ENCODE measurements around the gene ATF7IP.

ATF7IP gene

GRCh38 chr12:14416658-14417057 lies 51.2 kb downstream of the ATF7IP start:
- no peak for TF ChIP-seq CTCF (IDR thresholded peaks at IDR 0.05; ENCODE audit: insufficient read depth, low read length, poor library complexity, severe bottlenecking)
- H3K4me3 ChIP-seq (replicated peaks; ENCODE audit: low read depth, low read length) = no peak overlapping the region
- no peaks in the 10 kb centered on the region for H3K27me3 ChIP-seq (replicated peaks; ENCODE audit: control insufficient read depth, insufficient read depth, low read length)
- H3K36me3 ChIP-seq (ENCODE audit: control insufficient read depth, insufficient read depth, low read length) = peaks cover 5% of the 10 kb centered on the region
- no peak for DNase-seq (ENCODE audit: extremely low read depth, insufficient read length)

GRCh38 chr12:14417715-14418114 lies 52.2 kb downstream of the ATF7IP start:
- DNase-seq (ENCODE audit: extremely low read depth, insufficient read length) = no peak

GRCh38 chr12:14418451-14418890 lies 53.0 kb downstream of the ATF7IP start:
- peaks cover 5% of the 10 kb centered on the region for H3K36me3 ChIP-seq (ENCODE audit: control insufficient read depth, insufficient read depth, low read length)
- no peak overlapping the region for H3K4me3 ChIP-seq (replicated peaks; ENCODE audit: low read depth, low read length)
- no peaks in the 10 kb centered on the region for H3K27me3 ChIP-seq (replicated peaks; ENCODE audit: control insufficient read depth, insufficient read depth, low read length)
- TF ChIP-seq CTCF (IDR thresholded peaks at IDR 0.05; ENCODE audit: insufficient read depth, low read length, poor library complexity, severe bottlenecking) = no peak
- DNase-seq (ENCODE audit: extremely low read depth, insufficient read length) = no peak

More at GRCh38 chr12:14417715-14418114, 52.2 kb downstream of the ATF7IP start:
- Histone ChIP-seq H3K36me3 (ENCODE audit: control insufficient read depth, insufficient read depth, low read length) (peaks cover 5% of the 10 kb centered on the region), H3K4me3 (replicated peaks; ENCODE audit: low read depth, low read length) (no peak overlapping the region), H3K27me3 (replicated peaks; ENCODE audit: control insufficient read depth, insufficient read depth, low read length) (no peaks in the 10 kb centered on the region)
- TF ChIP-seq CTCF (IDR thresholded peaks at IDR 0.05; ENCODE audit: insufficient read depth, low read length, poor library complexity, severe bottlenecking) = no peak

- H3K36me3 ChIP-seq (ENCODE audit: control insufficient read depth, insufficient read depth, low read length) = peaks cover 9% of the 10 kb centered on the region
- no peak for TF ChIP-seq CTCF (IDR thresholded peaks at IDR 0.05; ENCODE audit: insufficient read depth, low read length, poor library complexity, severe bottlenecking)
- H3K27me3 ChIP-seq (replicated peaks; ENCODE audit: control insufficient read depth, insufficient read depth, low read length) = no peaks in the 10 kb centered on the region
- H3K4me3 ChIP-seq (replicated peaks; ENCODE audit: low read depth, low read length) = no peak overlapping the region
- no peak for DNase-seq (ENCODE audit: extremely low read depth, insufficient read length)
Observed at GRCh38 chr12:14422516-14423230, 57.2 kb downstream of the ATF7IP start.

- H3K4me3 ChIP-seq (replicated peaks; ENCODE audit: low read depth, low read length) = no peak overlapping the region
- no peak for TF ChIP-seq CTCF (IDR thresholded peaks at IDR 0.05; ENCODE audit: insufficient read depth, low read length, poor library complexity, severe bottlenecking)
- DNase-seq (ENCODE audit: extremely low read depth, insufficient read length) = no peak
- H3K27me3 ChIP-seq (replicated peaks; ENCODE audit: control insufficient read depth, insufficient read depth, low read length) = no peaks in the 10 kb centered on the region
- peaks cover 9% of the 10 kb centered on the region for H3K36me3 ChIP-seq (ENCODE audit: control insufficient read depth, insufficient read depth, low read length)
Observed at GRCh38 chr12:14424545-14424944, 59.1 kb downstream of the ATF7IP start.
